Measurements from ENCODE around the gene N4BP3.
A peak's percentile ranks its signal among the peaks of the same experiment; 100 is the strongest.

N4BP3 gene

DNA sequence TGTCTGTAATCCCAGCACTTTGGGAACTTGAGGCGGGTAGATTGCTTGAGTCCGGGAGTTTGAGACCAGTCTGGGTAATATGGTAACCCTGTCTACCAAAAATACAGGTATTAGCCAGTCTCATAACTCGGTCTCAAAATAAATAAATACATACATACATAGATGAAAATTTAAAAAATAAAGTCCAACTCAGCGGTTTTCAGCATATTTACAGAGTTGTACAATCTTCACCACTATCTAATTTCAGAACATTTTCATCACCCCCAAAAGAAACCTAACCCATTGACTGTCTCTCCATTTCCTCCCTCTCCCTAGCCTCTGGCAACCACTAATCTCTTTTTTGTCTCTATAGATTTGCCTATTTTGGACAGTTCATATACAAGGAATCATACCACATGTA lies 28.2 kb downstream of the N4BP3 start:
- H3K9me3 Mint-ChIP-seq: no peaks in the 10 kb centered on the region
- no peak for TF ChIP-seq CTCF (IDR thresholded peaks at IDR 0.05)
- H3K4me3 Mint-ChIP-seq: no peak overlapping the region
- no peak for DNase-seq
- H3K4me1 Mint-ChIP-seq: no peaks in the 10 kb centered on the region
- H3K36me3 Mint-ChIP-seq (ENCODE audit: low read depth): peaks cover 37% of the 10 kb centered on the region
- no peak overlapping the region for H3K27ac Mint-ChIP-seq
- H3K27me3 Mint-ChIP-seq (ENCODE audit: low read depth, poor library complexity): no peaks in the 10 kb centered on the region

DNA sequence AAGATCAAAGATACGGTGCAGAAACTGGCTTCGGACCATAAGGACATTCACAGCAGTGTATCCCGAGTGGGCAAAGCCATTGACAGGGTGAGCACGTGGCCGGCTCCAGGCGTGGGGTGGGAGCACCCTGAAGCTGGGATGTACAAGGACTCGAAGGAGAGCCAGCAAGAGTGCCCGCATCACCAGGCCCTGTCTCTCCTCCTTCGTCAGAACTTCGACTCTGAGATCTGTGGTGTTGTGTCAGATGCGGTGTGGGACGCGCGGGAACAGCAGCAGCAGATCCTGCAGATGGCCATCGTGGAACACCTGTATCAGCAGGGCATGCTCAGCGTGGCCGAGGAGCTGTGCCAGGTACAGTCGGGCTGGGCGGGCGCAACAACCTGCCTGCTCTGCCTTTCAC lies 29.3 kb downstream of the N4BP3 start:
- Mint-ChIP-seq H3K4me3 (no peak overlapping the region), H3K4me1 (no peaks in the 10 kb centered on the region), H3K27me3 (ENCODE audit: low read depth, poor library complexity) (no peaks in the 10 kb centered on the region), H3K27ac (no peak overlapping the region), H3K36me3 (ENCODE audit: low read depth) (peaks cover 37% of the 10 kb centered on the region), H3K9me3 (no peaks in the 10 kb centered on the region)
- DNase-seq: no peak
- no peak for TF ChIP-seq CTCF (IDR thresholded peaks at IDR 0.05)

GRCh38 chr5:178143246-178143645 lies 29.9 kb downstream of the N4BP3 start:
- no peak overlapping the region for H3K27ac Mint-ChIP-seq
- no peak overlapping the region for H3K4me3 Mint-ChIP-seq
- no peak for TF ChIP-seq CTCF (IDR thresholded peaks at IDR 0.05)
- H3K9me3 Mint-ChIP-seq: no peaks in the 10 kb centered on the region
- no peak for DNase-seq
- H3K4me1 Mint-ChIP-seq: no peaks in the 10 kb centered on the region
- no peaks in the 10 kb centered on the region for H3K27me3 Mint-ChIP-seq (ENCODE audit: low read depth, poor library complexity)
- peaks cover 37% of the 10 kb centered on the region for H3K36me3 Mint-ChIP-seq (ENCODE audit: low read depth)

- no peaks in the 10 kb centered on the region for H3K27me3 Mint-ChIP-seq (ENCODE audit: low read depth, poor library complexity)
- DNase-seq: no peak
- no peaks in the 10 kb centered on the region for H3K4me1 Mint-ChIP-seq
- no peak for TF ChIP-seq CTCF (IDR thresholded peaks at IDR 0.05)
- H3K9me3 Mint-ChIP-seq: no peaks in the 10 kb centered on the region
- H3K4me3 Mint-ChIP-seq: no peak overlapping the region
- H3K27ac Mint-ChIP-seq: no peak overlapping the region
- peaks cover 36% of the 10 kb centered on the region for H3K36me3 Mint-ChIP-seq (ENCODE audit: low read depth)
Measured at GRCh38 chr5:178143901-178144300, 30.6 kb downstream of the N4BP3 start.

DNA sequence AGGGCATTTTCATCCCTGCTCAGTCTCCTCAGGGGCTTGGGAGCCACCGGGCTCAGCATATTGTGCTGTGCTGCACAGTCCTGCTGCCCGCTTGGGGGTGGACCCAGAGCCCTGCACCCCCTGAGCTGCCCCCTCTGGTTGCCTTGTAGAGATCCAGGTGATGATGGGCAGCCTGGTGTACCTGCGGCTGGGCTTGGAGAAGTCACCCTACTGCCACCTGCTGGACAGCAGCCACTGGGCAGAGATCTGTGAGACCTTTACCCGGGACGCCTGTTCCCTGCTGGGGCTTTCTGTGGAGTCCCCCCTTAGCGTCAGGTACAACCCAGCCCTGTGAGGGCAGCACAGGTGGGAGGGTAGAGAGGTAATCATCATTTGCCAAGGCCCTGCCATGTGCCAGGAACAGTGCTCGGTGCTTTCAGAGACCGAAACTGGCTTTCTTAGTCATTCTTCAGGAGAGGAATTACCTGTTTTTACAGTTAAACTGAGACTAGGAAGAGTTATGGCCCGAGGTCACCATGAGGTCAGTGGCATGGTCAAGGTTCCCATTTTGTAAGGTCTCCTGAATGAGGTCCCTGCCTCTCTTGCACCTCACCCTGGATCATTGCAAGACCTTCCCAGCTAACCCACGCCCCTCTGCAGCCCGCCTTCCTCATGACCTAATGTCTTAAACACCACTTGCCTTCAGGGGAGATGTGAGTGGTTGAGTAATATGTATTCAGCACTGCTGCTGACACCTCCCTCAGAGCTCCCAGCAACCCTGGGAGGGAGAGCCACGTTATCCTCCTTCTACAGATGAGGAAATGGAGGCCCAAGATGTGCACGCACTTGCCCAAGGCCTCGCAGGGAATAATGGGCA lies 32.9 kb downstream of the N4BP3 start:
- H3K27me3 Mint-ChIP-seq (ENCODE audit: low read depth, poor library complexity): no peaks in the 10 kb centered on the region
- H3K4me3 Mint-ChIP-seq: no peak overlapping the region
- H3K36me3 Mint-ChIP-seq (ENCODE audit: low read depth): peaks cover 38% of the 10 kb centered on the region
- TF ChIP-seq CTCF (IDR thresholded peaks at IDR 0.05): peak; percentile 78
- no peaks in the 10 kb centered on the region for H3K4me1 Mint-ChIP-seq
- no peak overlapping the region for H3K27ac Mint-ChIP-seq
- DNase-seq: peak; percentile 73
- H3K9me3 Mint-ChIP-seq: no peaks in the 10 kb centered on the region

- no peak for DNase-seq
- Mint-ChIP-seq H3K4me3 (no peak overlapping the region), H3K36me3 (ENCODE audit: low read depth) (peaks cover 33% of the 10 kb centered on the region), H3K27ac (no peak overlapping the region), H3K9me3 (no peaks in the 10 kb centered on the region), H3K4me1 (peaks cover 9% of the 10 kb centered on the region), H3K27me3 (ENCODE audit: low read depth, poor library complexity) (no peaks in the 10 kb centered on the region)
- TF ChIP-seq CTCF (IDR thresholded peaks at IDR 0.05): no peak
Measured at GRCh38 chr5:178147406-178147805, 34.1 kb downstream of the N4BP3 start.
